ACHN (cell line): ENCODE data around the gene TMEM181.
"Not testable (repeated sequence)": the region's sequence is repeated elsewhere in the genome, so short reads cannot be mapped to it uniquely, and the experiment has no call there.

Experiments used
- DNase-seq: peaks from one replicate; pipeline ENCODE4 v3.0.0-alpha.2; 2015
- in situ Hi-C: cut with HindIII; loops from 2 replicates; pipeline ENCODE4 v1.10.0; 2017; ENCODE audit warnings: low sequenced_read_pairs, low pct_ligation_motif_present, low pct_unique_long_range_greater_than_20kb

The TMEM181 gene

GRCh38 chr6:158646023-158646910 is 86.4 kb downstream of the TMEM181 start:
- in situ Hi-C loops, result no loop called here
- no peak for DNase-seq

GRCh38 chr6:158647501-158647900 is 87.6 kb downstream of the TMEM181 start:
- in situ Hi-C loops, result no loop called here
- no peak for DNase-seq

- in situ Hi-C loops, result no loop called here
- peak; percentile 86 for DNase-seq
These were observed 88.8 kb downstream of the TMEM181 start for GRCh38 chr6:158648682-158649131.

GRCh38 chr6:158649289-158650143 is 89.6 kb downstream of the TMEM181 start, which contains the start of gene SYTL3:
TSS of gene SYTL3 (plus strand) at chr6:158650054. CDS start at chr6:158663269, 13,215 bp downstream.
- in situ Hi-C loops, result no loop called here
- DNase-seq, result peak; percentile 91

GRCh38 chr6:158651981-158652737 is 92.3 kb downstream of the TMEM181 start:
- DNase-seq, in situ Hi-C loops: not testable (repeated sequence)

- DNase-seq, result no peak
- in situ Hi-C loops, result no loop called here
These were observed 93.9 kb downstream of the TMEM181 start for GRCh38 chr6:158653577-158654354.

- in situ Hi-C loops, result no loop called here
- no peak for DNase-seq
These were observed 94.6 kb downstream of the TMEM181 start for GRCh38 chr6:158654498-158654897.

GRCh38 chr6:158654960-158655489 is 95.1 kb downstream of the TMEM181 start:
- in situ Hi-C loops, result no loop called here
- DNase-seq, result no peak

- in situ Hi-C loops, result no loop called here
- no peak for DNase-seq
These were observed 95.9 kb downstream of the TMEM181 start for GRCh38 chr6:158655569-158656450.

- in situ Hi-C loops, result not testable (repeated sequence)
- peak; percentile 82 for DNase-seq
These were observed 97.1 kb downstream of the TMEM181 start for GRCh38 chr6:158656986-158657385.

- peak; percentile 42 for DNase-seq
- in situ Hi-C loops, result no loop called here
These were observed 100.5 kb downstream of the TMEM181 start for GRCh38 chr6:158660333-158660754.

GRCh38 chr6:158661156-158661685 is 101.3 kb downstream of the TMEM181 start:
- DNase-seq, result no peak
- in situ Hi-C loops, result no loop called here

- DNase-seq, result no peak
- in situ Hi-C loops, result no loop called here
These were observed 102.7 kb downstream of the TMEM181 start for GRCh38 chr6:158662607-158662953.

GRCh38 chr6:158662954-158663624 is 103.2 kb downstream of the TMEM181 start:
- DNase-seq, result no peak
- in situ Hi-C loops, result no loop called here

GRCh38 chr6:158663625-158664165 is 103.8 kb downstream of the TMEM181 start:
- no peak for DNase-seq
- in situ Hi-C loops, result no loop called here

- DNase-seq, result no peak
- in situ Hi-C loops, result no loop called here
These were observed 105.4 kb downstream of the TMEM181 start for GRCh38 chr6:158665332-158665731.
